OCI-LY7 (cell line): Measurements from ENCODE around the gene RNF166. TPM values are rescaled to one million over a fixed set of nuclear protein-coding genes. Genes with fewer than 3 reads are reported as not detected.

Experiments
- BruUV-seq: library from RNA; stranded (reverse); fragments of 400-500 nt; replicated peaks from 2 replicates; lab custom pipeline; 2021; lab: Mats Ljungman, UMichigan
- CTCF ChIA-PET: fragments of 300-600 bp; sonication (Branson Sonifier 250); formaldehyde crosslinking; loops from one replicate; lab custom pipeline; 2022; ENCODE audit warnings: antibody characterized with exemption; ENCODE audit not compliant: unreplicated experiment; lab: Charles Lee
- POLR2A ChIA-PET: fragments of 300-600 bp; sonication (Branson Sonifier 250); formaldehyde crosslinking; loops from one replicate; lab custom pipeline; 2022; ENCODE audit warnings: antibody characterized with exemption; lab: Charles Lee
- DNase-seq: peaks from one replicate; pipeline ENCODE4 v3.0.0-alpha.2; 2015; ENCODE audit warnings: low spot score
- H2AFZ ChIP-seq: fragments of 200-600 bp; sonication (generic), shearing (Covaris generic); 2 replicates; pipeline ENCODE4 v1.6.1; 2014; ENCODE audit warnings: mild to moderate bottlenecking, antibody characterized with exemption, low read length, moderate library complexity
- H3K27ac ChIP-seq: fragments of 200-600 bp; sonication (generic); 2 replicates; pipeline ENCODE4 v1.5.1; 2014; ENCODE audit warnings: mixed run types, low read depth, mild to moderate bottlenecking, moderate library complexity, low read length, inconsistent platforms; ENCODE audit not compliant: poor library complexity, severe bottlenecking
- H3K36me3 ChIP-seq: fragments of 200-600 bp; sonication (generic); 2 replicates; pipeline ENCODE4 v1.6.1; 2014; ENCODE audit warnings: mild to moderate bottlenecking, antibody characterized with exemption, low read length, moderate library complexity, mixed read lengths; ENCODE audit not compliant: insufficient read depth
- H3K4me1 ChIP-seq: fragments of 200-600 bp; sonication (generic); 2 replicates; pipeline ENCODE4 v1.5.1; 2014; ENCODE audit warnings: mild to moderate bottlenecking, low read length; ENCODE audit not compliant: insufficient read depth, poor library complexity, severe bottlenecking
- H3K4me2 ChIP-seq: fragments of 200-600 bp; sonication (generic); 2 replicates; pipeline ENCODE4 v1.6.1; 2014; ENCODE audit warnings: mild to moderate bottlenecking, low read length
- H3K4me3 ChIP-seq: fragments of 200-600 bp; sonication (generic); 2 replicates; pipeline ENCODE4 v1.5.1; 2014; ENCODE audit warnings: mild to moderate bottlenecking, low read depth, low read length; ENCODE audit not compliant: poor library complexity, severe bottlenecking
- H3K79me2 ChIP-seq: fragments of 200-600 bp; sonication (generic); 2 replicates; pipeline ENCODE4 v1.6.1; 2016; ENCODE audit warnings: low read depth, mild to moderate bottlenecking, low read length, moderate library complexity, mixed read lengths; ENCODE audit not compliant: insufficient read depth
- H3K9me2 ChIP-seq: fragments of 200-600 bp; sonication (generic); 2 replicates; pipeline ENCODE4 v1.6.1; 2016; ENCODE audit warnings: mild to moderate bottlenecking, low read length, mixed read lengths; ENCODE audit not compliant: insufficient read depth
- H3K9me3 ChIP-seq: fragments of 200-600 bp; sonication (generic); 2 replicates; pipeline ENCODE4 v1.6.1; 2014; ENCODE audit warnings: mild to moderate bottlenecking, mixed run types, low read length, mixed read lengths
- H4K20me1 ChIP-seq: fragments of 200-600 bp; sonication (generic); 2 replicates; pipeline ENCODE4 v1.6.1; 2014; ENCODE audit warnings: mild to moderate bottlenecking, antibody characterized with exemption, low read length, moderate library complexity, mixed read lengths; ENCODE audit not compliant: insufficient read depth
- CTCF ChIP-seq: fragments of 200-600 bp; sonication (generic); conservative IDR thresholded peaks from 2 replicates; pipeline ENCODE4 v1.5.1; 2014; ENCODE audit warnings: mild to moderate bottlenecking, antibody characterized with exemption, low read length, moderate library complexity, mixed read lengths
- EZH2phosphoT487 ChIP-seq: fragments of 200-600 bp; sonication (generic); IDR thresholded peaks from 2 replicates; pipeline ENCODE4 v1.6.1; 2018; ENCODE audit warnings: low read depth, borderline replicate concordance, mild to moderate bottlenecking, mixed run types, antibody characterized with exemption, low read length, moderate library complexity, mixed read lengths
- intact Hi-C: fragments of 100-400 bp; cut with micrococcal nuclease; formaldehyde crosslinking; loops from one replicate; pipeline ENCODE4 v1.10.0; 2022; ENCODE audit not compliant: unreplicated experiment
- total RNA-seq, 2 experiments: library from RNA; depleted of rRNA in 1 of 2; stranded (reverse); fragments of >200 nt in 1 of 2; shearing (Covaris generic) in 1 of 2; gene quantifications; 2 replicates each; pipeline ENCODE4 v1.2.3, GENCODE V29; 2014 to 2022

The RNF166 gene
- total RNA-seq, 2 experiments from 2014 or later: 52.4 to 56.2 TPM

- H3K36me3 ChIP-seq: peaks cover 24% of the 10 kb centered on the region; the same call in 1 of the 2 replicates
- H3K4me1 ChIP-seq: peaks cover 36% of the 10 kb centered on the region
- H3K9me3 ChIP-seq: no peaks in the 10 kb centered on the region
- CTCF ChIA-PET: no interaction called here
- no peak overlapping the region for H2AFZ ChIP-seq
- BruUV-seq: no TSS peak
- H3K4me2 ChIP-seq: no peak overlapping the region
- POLR2A ChIA-PET: no interaction called here
- TF ChIP-seq CTCF (no peak), EZH2phosphoT487 (no peak)
- H3K27ac ChIP-seq: no peak overlapping the region
- H4K20me1 ChIP-seq: no peaks in the 10 kb centered on the region
- H3K9me2 ChIP-seq: no peaks in the 10 kb centered on the region
- DNase-seq: no peak
- H3K79me2 ChIP-seq: no peaks in the 10 kb centered on the region
- intact Hi-C loops: no loop called here
- H3K4me3 ChIP-seq: no peak overlapping the region
Measured at GRCh38 chr16:88695218-88695617, 11.0 kb downstream of the RNF166 start.

GRCh38 chr16:88694221-88695087 lies 11.8 kb downstream of the RNF166 start:
- intact Hi-C loops: no loop called here
- POLR2A ChIA-PET: no interaction called here
- no peak overlapping the region for H3K4me3 ChIP-seq
- H3K4me2 ChIP-seq: no peak overlapping the region
- H3K27ac ChIP-seq: no peak overlapping the region
- H4K20me1 ChIP-seq: no peaks in the 10 kb centered on the region
- no peak for DNase-seq
- no peak for TF ChIP-seq CTCF
- peaks cover 18% of the 10 kb centered on the region; the same call in 1 of the 2 replicates for H3K36me3 ChIP-seq
- H3K4me1 ChIP-seq: peaks cover 31% of the 10 kb centered on the region
- H3K9me3 ChIP-seq: no peaks in the 10 kb centered on the region
- no peak overlapping the region for H2AFZ ChIP-seq
- H3K79me2 ChIP-seq: no peaks in the 10 kb centered on the region
- no peaks in the 10 kb centered on the region for H3K9me2 ChIP-seq
- BruUV-seq: no TSS peak
- CTCF ChIA-PET: no interaction called here
